Neural cell (in vitro differentiated cells): Measurements from ENCODE around the gene SCYL1.

ENCODE experiments used
- CTCF ChIP-seq: fragments of 450-650 bp; IDR thresholded peaks from 2 replicates; pipeline ENCODE4 v1.5.1; 2014; ENCODE audit warnings: antibody characterized with exemption, mild to moderate bottlenecking, moderate library complexity; ENCODE audit not compliant: poor library complexity, severe bottlenecking
- EP300 ChIP-seq: fragments of 450-650 bp; conservative IDR thresholded peaks from 2 replicates; pipeline ENCODE4 v1.6.1; 2014; ENCODE audit warnings: antibody characterized with exemption, mild to moderate bottlenecking, moderate library complexity; ENCODE audit not compliant: poor library complexity, severe bottlenecking
- EZH2 ChIP-seq: fragments of 200-600, 300-800 bp; shearing (Covaris generic), sonication (generic); IDR thresholded peaks from 2 replicates; pipeline ENCODE4 v1.6.1; 2014; ENCODE audit warnings: antibody characterized with exemption, low read length, borderline replicate concordance, mild to moderate bottlenecking; ENCODE audit not compliant: insufficient read depth, poor library complexity, severe bottlenecking
- POLR2AphosphoS5 ChIP-seq: IDR thresholded peaks from 2 replicates; pipeline ENCODE4 v1.6.1; 2012
- SMC3 ChIP-seq: fragments of 450-650 bp; conservative IDR thresholded peaks from 2 replicates; pipeline ENCODE4 v1.6.1; 2014; ENCODE audit warnings: antibody characterized with exemption, mild to moderate bottlenecking, moderate library complexity; ENCODE audit not compliant: poor library complexity
- TAF1 ChIP-seq: IDR thresholded peaks from 2 replicates; pipeline ENCODE4 v1.6.1; 2012; ENCODE audit warnings: low read depth

GRCh38 chr11:65584723-65585171 lies 59.9 kb downstream of the SCYL1 start:
- TF ChIP-seq SMC3 (no peak), CTCF (no peak), EP300 (no peak), POLR2AphosphoS5 (no peak), TAF1 (no peak), EZH2 (no peak)
